Ureter (tissue), 1 donor: ENCODE data around the gene MAG. TPM values are rescaled to one million over a fixed set of nuclear protein-coding genes. Genes with fewer than 3 reads are reported as not detected.
"Not testable (repeated sequence)": the region's sequence is repeated elsewhere in the genome, so short reads cannot be mapped to it uniquely, and the experiment has no call there.

Source experiments
- DNase-seq: peaks from one replicate; pipeline ENCODE4 v3.0.0-alpha.2; 2020; ENCODE audit warnings: low spot score
- total RNA-seq: library from RNA; stranded (reverse); gene quantifications from one replicate; pipeline ENCODE4 v1.2.4, GENCODE V29; 2023
- donor health status: DM: yes; HTN: yes; CAD: no.

MAG gene
- total RNA-seq, 1 donor from 2014 or later = not detected

DNA sequence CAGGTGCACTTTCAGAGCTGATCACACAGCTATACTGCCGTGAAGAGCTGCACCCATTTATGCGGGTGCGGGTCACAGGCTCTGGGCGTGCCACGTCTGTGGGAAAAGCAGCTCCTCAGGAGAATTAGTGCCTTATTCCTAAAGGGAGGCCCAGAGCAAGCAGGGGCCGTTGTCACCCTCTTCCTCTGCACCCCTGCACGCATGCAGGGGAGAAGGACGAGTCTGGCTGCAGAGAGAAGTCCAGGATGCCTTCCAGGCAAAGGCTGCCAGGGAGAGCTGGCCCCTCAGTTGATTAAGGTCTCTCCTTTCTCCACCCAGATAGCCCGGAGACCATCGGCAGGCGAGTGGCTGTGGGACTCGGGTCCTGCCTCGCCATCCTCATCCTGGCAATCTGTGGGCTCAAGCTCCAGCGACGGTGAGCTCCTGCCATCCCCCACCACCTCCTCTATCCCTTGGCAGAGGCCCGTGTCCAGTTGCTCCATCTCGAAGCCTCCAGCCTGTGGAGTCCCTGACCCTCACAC is 52.6 kb downstream of the MAG start:
- no peak for DNase-seq

GRCh38 chr19:35345671-35346111 is 53.7 kb downstream of the MAG start:
- no peak for DNase-seq

DNA sequence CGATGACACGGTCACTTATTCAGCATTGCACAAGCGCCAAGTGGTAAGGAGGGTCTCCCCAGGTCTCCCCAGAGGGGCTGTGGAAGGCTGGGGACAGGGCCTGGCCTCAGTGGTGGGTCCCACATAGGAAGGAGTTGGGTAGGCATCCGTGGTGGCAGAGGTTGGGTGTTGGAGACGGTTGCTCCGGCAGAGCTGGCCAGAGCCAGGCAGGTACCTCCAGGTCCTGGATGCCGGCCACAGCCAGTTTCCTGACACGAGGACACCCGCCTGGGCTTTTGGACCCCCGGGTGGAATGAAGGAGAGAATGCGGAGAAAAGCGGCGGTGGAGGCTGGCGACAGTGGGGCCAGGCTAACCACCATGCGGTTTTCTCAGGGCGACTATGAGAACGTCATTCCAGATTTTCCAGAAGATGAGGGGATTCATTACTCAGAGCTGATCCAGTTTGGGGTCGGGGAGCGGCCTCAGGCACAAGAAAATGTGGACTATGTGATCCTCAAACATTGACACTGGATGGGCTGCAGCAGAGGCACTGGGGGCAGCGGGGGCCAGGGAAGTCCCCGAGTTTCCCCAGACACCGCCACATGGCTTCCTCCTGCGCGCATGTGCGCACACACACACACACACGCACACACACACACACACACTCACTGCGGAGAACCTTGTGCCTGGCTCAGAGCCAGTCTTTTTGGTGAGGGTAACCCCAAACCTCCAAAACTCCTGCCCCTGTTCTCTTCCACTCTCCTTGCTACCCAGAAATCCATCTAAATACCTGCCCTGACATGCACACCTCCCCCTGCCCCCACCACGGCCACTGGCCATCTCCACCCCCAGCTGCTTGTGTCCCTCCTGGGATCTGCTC is 54.5 kb downstream of the MAG start:
- no peak for DNase-seq

DNA sequence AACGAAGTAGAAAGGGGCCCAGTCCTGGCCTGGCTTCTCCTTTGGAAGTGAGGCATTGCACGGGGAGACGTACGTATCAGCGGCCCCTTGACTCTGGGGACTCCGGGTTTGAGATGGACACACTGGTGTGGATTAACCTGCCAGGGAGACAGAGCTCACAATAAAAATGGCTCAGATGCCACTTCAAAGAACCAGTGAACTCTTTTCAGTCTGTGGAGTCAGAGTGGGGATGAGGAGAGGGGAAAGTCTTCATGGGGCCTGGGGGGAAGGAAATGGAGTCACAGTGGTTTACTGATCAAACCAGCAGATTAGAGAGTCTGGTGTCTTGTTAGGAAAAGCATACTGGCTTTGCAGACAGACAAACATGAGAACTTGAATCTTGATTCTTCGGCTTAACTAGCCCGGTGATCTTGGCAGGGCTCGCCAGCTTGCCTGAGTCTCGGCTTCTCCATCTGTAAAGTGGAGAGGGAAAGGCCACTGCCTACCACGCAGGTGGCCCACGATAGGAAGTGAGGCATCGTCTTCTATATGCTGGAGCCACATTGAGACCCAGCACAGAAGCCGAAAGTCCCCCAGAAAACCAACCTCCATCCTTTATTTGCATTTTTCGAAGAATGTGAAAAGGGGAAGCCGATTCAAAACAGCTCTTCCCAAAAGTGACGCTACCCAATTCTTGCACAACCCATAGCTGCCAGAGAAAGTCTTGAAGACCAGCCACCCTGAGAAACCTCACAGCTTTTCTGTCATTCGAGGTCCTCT is 55.4 kb downstream of the MAG start, which contains the start of gene FFAR1:
TSS of gene FFAR1 (plus strand) at position 732 of the 759 bp plus-strand sequence. CDS start 3,650 bp downstream, outside the sequence.
- no peak for DNase-seq

GRCh38 chr19:35347930-35348298 is 56.0 kb downstream of the MAG start:
- no peak for DNase-seq

DNA sequence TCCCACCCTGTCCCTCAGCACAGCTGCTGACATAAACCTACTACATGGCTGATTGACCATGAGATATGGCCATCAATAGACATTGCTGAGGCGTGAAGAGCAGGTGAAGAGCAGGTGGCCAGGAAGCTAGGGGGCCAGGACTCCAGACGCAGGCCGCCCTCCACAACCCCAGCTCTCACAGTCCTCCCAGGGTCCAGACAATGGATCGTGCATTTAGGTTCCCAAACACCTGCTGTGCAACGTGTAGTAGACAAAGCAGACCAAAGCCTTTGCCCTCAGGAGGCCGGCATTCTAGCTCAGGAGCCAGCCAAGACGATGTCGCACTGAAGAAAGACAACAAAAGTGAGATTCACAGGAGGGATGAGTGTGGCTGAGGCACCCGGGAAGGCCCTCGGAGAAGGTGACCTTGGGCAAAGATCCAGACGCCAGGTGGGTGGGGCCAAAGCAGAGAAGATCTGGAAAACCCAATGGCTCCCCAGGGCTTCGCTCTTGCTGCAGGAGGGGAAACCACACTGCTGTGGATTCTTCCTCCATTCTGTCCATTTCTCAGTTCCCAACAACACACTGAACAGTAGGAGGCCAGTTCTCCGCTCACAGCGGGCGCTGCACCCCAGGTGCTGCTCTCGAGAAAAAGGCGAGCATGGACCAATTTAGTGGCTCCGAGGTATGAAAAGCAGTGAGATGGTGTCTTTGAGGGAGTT is 57.1 kb downstream of the MAG start:
- DNase-seq = no peak

GRCh38 chr19:35349614-35350521 is 57.9 kb downstream of the MAG start:
- no peak for DNase-seq

GRCh38 chr19:35350591-35350990 is 58.6 kb downstream of the MAG start:
- no peak for DNase-seq

DNA sequence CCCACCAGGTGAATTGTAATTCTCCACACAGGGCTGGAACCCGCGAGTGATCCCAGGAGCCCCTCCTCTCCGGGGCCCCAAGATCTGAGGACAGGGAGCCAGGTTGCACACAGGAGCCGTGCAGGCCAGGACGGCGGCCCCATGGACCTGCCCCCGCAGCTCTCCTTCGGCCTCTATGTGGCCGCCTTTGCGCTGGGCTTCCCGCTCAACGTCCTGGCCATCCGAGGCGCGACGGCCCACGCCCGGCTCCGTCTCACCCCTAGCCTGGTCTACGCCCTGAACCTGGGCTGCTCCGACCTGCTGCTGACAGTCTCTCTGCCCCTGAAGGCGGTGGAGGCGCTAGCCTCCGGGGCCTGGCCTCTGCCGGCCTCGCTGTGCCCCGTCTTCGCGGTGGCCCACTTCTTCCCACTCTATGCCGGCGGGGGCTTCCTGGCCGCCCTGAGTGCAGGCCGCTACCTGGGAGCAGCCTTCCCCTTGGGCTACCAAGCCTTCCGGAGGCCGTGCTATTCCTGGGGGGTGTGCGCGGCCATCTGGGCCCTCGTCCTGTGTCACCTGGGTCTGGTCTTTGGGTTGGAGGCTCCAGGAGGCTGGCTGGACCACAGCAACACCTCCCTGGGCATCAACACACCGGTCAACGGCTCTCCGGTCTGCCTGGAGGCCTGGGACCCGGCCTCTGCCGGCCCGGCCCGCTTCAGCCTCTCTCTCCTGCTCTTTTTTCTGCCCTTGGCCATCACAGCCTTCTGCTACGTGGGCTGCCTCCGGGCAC is 59.6 kb downstream of the MAG start:
- DNase-seq = no peak

DNA sequence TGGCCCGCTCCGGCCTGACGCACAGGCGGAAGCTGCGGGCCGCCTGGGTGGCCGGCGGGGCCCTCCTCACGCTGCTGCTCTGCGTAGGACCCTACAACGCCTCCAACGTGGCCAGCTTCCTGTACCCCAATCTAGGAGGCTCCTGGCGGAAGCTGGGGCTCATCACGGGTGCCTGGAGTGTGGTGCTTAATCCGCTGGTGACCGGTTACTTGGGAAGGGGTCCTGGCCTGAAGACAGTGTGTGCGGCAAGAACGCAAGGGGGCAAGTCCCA is 60.2 kb downstream of the MAG start:
- no peak for DNase-seq

GRCh38 chr19:35352448-35353304 is 60.7 kb downstream of the MAG start:
- DNase-seq = peak; percentile 73

- no peak for DNase-seq
Measured at GRCh38 chr19:35353635-35354034, 61.7 kb downstream of the MAG start.

DNA sequence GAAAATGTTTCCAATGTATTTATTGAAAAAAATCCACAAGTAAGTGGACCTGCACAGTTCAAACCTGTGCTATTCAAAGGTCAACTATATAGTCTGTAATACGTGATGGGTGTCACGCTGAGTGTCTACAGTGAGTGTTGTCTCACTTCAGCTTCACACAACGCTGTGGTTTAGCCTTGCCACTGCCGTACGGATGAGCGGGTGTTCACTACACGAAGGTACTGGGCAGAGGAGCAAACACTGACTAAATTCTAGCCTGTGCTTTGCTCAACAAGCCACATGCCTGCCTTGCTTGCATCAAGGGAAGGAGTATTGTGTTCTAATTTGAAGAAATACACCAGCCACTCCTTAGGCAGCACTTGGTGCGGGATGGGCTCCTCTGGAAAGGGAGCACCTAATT is 62.9 kb downstream of the MAG start:
- no peak for DNase-seq

GRCh38 chr19:35355791-35356460 is 64.0 kb downstream of the MAG start:
- DNase-seq = no peak

DNA sequence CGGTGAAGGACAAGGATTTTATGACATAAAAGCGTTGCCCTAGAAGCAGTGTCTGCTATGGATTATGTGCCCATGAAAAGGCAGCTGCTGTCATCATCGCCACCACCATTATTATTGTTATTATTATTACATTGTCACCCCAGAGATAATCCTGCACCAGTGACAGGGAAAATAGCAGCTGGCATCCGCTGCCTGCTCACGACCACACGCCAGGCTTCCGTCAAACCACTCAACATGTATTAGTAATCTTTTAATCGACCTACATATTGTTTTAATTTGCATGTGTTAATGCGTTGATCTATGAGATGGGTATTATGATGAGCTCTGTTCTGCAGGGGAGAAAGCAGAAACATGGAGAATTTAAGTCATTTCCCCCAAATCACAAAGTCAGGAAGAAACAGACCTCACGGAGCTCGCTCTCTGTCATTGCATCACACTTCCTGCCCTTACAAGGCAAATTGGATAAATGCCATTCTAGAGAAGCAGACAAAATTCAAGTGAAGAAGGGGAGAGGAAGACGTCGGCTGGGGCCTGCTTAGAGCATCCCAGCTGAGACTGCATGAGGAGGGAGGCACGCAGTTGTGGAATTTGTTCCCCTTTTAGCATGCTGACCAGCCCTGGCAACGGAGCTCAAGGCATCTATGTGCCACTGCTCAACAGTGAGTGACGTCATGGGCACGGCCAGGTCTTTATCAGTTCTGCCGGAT is 66.1 kb downstream of the MAG start, which contains the start of gene FFAR3:
TSS of gene FFAR3 (plus strand) at position 594 of the 707 bp plus-strand sequence. CDS start 431 bp downstream, outside the sequence.
- DNase-seq = no peak

GRCh38 chr19:35358834-35359233 is 66.9 kb downstream of the MAG start:
- not testable (repeated sequence) for DNase-seq

DNA sequence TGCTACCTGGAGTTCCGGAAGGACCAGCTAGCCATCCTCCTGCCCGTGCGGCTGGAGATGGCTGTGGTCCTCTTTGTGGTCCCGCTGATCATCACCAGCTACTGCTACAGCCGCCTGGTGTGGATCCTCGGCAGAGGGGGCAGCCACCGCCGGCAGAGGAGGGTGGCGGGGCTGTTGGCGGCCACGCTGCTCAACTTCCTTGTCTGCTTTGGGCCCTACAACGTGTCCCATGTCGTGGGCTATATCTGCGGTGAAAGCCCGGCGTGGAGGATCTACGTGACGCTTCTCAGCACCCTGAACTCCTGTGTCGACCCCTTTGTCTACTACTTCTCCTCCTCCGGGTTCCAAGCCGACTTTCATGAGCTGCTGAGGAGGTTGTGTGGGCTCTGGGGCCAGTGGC is 67.4 kb downstream of the MAG start:
- DNase-seq = not testable (repeated sequence)

GRCh38 chr19:35360081-35360480 is 68.1 kb downstream of the MAG start:
- not testable (repeated sequence) for DNase-seq
